Ovary (tissue), 3 donors: ENCODE results near the gene DELE1.

Experiments
- CTCF ChIP-seq, 3 donors: fragments of 450-650 bp in 2 of 3; fragments of 200-600 bp in 1 of 3; IDR thresholded peaks; one replicate each; pipeline versions ENCODE4 v1.5.1 to v1.8.0; 2016 to 2022; ENCODE audit warnings: antibody characterized with exemption in 3 of 3, mild to moderate bottlenecking in 1 of 3
- EP300 ChIP-seq: sonication (generic); formaldehyde crosslinking; IDR thresholded peaks from one replicate; pipeline ENCODE4 v1.6.1; 2017; ENCODE audit warnings: antibody characterized with exemption
- POLR2A ChIP-seq: fragments of 450-650 bp; IDR thresholded peaks from one replicate; pipeline ENCODE4 v1.6.1; 2017; ENCODE audit warnings: antibody characterized with exemption, mild to moderate bottlenecking, moderate library complexity
- donor health status: DM: no; HTN: no; CAD: no.

- TF ChIP-seq CTCF (IDR thresholded peaks at IDR 0.05) (no peak), POLR2A (no peak), EP300 (no peak)
These were observed 23.6 kb downstream of the DELE1 start for GRCh38 chr5:141947316-141947715.
